ENCODE data around the gene ARF4. TPM values are rescaled to one million over a fixed set of nuclear protein-coding genes. Genes with fewer than 3 reads are reported as not detected.

ARF4 gene
- total and polyA plus RNA-seq, 2 donors = 129 to 296 TPM

- DNase-seq (ENCODE audit: extremely low spot score) = no peak
- WGBS = 91% methylated on average over 5 of the region's 6 CpGs
- Histone ChIP-seq H3K4me1 (ENCODE audit: insufficient read depth) (no peaks in the 10 kb centered on the region), H3K27ac (ENCODE audit: low read depth) (no peak overlapping the region), H3K36me3 (ENCODE audit: insufficient read depth) (no peaks in the 10 kb centered on the region), H3K4me3 (ENCODE audit: low read depth, low read length) (no peak overlapping the region)
These were observed 27.2 kb downstream of the ARF4 start for GRCh38 chr3:57569859-57570450.

- Histone ChIP-seq H3K4me1 (ENCODE audit: insufficient read depth) (no peaks in the 10 kb centered on the region), H3K36me3 (ENCODE audit: insufficient read depth) (no peaks in the 10 kb centered on the region), H3K4me3 (ENCODE audit: low read depth, low read length) (no peak overlapping the region), H3K27ac (ENCODE audit: low read depth) (no peak overlapping the region)
- WGBS = 94% methylated on average over 1 of the region's 1 CpG
- no peak for DNase-seq (ENCODE audit: extremely low spot score)
These were observed 37.6 kb downstream of the ARF4 start for GRCh38 chr3:57559526-57559925.

- Histone ChIP-seq H3K4me1 (ENCODE audit: insufficient read depth) (no peaks in the 10 kb centered on the region), H3K27ac (ENCODE audit: low read depth) (no peak overlapping the region), H3K36me3 (ENCODE audit: insufficient read depth) (no peaks in the 10 kb centered on the region), H3K4me3 (ENCODE audit: low read depth, low read length) (peak overlapping the region; percentile 88)
- WGBS = 1% methylated on average over 29 of the region's 29 CpGs
- DNase-seq (ENCODE audit: extremely low spot score) = no peak
These were observed 40.0 kb downstream of the ARF4 start for GRCh38 chr3:57557085-57557537.

- under 1% methylated on average over 54 of the region's 54 CpGs for WGBS
- Histone ChIP-seq H3K27ac (ENCODE audit: low read depth) (peak overlapping the region; percentile 47), H3K4me1 (ENCODE audit: insufficient read depth) (no peaks in the 10 kb centered on the region), H3K4me3 (ENCODE audit: low read depth, low read length) (peak overlapping the region; percentile 88), H3K36me3 (ENCODE audit: insufficient read depth) (no peaks in the 10 kb centered on the region)
- DNase-seq (ENCODE audit: extremely low spot score) = no peak
These were observed 40.6 kb downstream of the ARF4 start for GRCh38 chr3:57556459-57557084.

- DNase-seq (ENCODE audit: extremely low spot score) = peak; percentile 73
- Histone ChIP-seq H3K4me3 (ENCODE audit: low read depth, low read length) (peak within 1 kb of the TSS; percentile 88), H3K27ac (ENCODE audit: low read depth) (peak within 1 kb of the TSS; percentile 47), H3K36me3 (ENCODE audit: insufficient read depth) (no peaks in the 10 kb centered on the region), H3K4me1 (ENCODE audit: insufficient read depth) (no peaks in the 10 kb centered on the region)
- WGBS = under 1% methylated on average over 54 of the region's 54 CpGs
These were observed 41.2 kb downstream of the ARF4 start, which contains the start of gene PDE12 for GRCh38 chr3:57555738-57556458. Gene PDE12 (plus strand): TSS chr3:57556274. CDS start chr3:57556380, 106 bp downstream.

- Histone ChIP-seq H3K36me3 (ENCODE audit: insufficient read depth) (no peaks in the 10 kb centered on the region), H3K4me3 (ENCODE audit: low read depth, low read length) (peak overlapping the region; percentile 88), H3K4me1 (ENCODE audit: insufficient read depth) (no peaks in the 10 kb centered on the region), H3K27ac (ENCODE audit: low read depth) (peak overlapping the region; percentile 31)
- no peak for DNase-seq (ENCODE audit: extremely low spot score)
- 36% methylated on average over 8 of the region's 8 CpGs for WGBS
These were observed 41.8 kb downstream of the ARF4 start for GRCh38 chr3:57555306-57555705.

GRCh38 chr3:57546616-57547015 is 50.5 kb downstream of the ARF4 start:
- no peak for DNase-seq (ENCODE audit: extremely low spot score)
- 80% methylated on average over 1 of the region's 1 CpG for WGBS

GRCh38 chr3:57545636-57546268 is 51.4 kb downstream of the ARF4 start:
- 61% methylated on average over 7 of the region's 7 CpGs for WGBS
- no peak overlapping the region for H3K4me3 ChIP-seq (ENCODE audit: low read depth, low read length)

More at GRCh38 chr3:57546616-57547015, 50.5 kb downstream of the ARF4 start:
- Histone ChIP-seq H3K36me3 (ENCODE audit: insufficient read depth) (no peaks in the 10 kb centered on the region), H3K4me1 (ENCODE audit: insufficient read depth) (no peaks in the 10 kb centered on the region), H3K27ac (ENCODE audit: low read depth) (no peak overlapping the region), H3K4me3 (ENCODE audit: low read depth, low read length) (no peak overlapping the region)

GRCh38 chr3:57544181-57545125 is 52.7 kb downstream of the ARF4 start, which contains the start of gene DNAH12:
Gene DNAH12 (minus strand): TSS chr3:57544344. CDS start chr3:57542870, 1,474 bp downstream.
- 12% methylated on average over 20 of the region's 20 CpGs for WGBS
- Histone ChIP-seq H3K36me3 (ENCODE audit: insufficient read depth) (no peaks in the 10 kb centered on the region), H3K4me3 (ENCODE audit: low read depth, low read length) (no peak within 1 kb of the TSS), H3K4me1 (ENCODE audit: insufficient read depth) (no peaks in the 10 kb centered on the region), H3K27ac (ENCODE audit: low read depth) (no peak within 1 kb of the TSS)
- peak; percentile 35 for DNase-seq (ENCODE audit: extremely low spot score)

More at GRCh38 chr3:57545636-57546268, 51.4 kb downstream of the ARF4 start:
- no peak for DNase-seq (ENCODE audit: extremely low spot score)
- no peaks in the 10 kb centered on the region for H3K36me3 ChIP-seq (ENCODE audit: insufficient read depth)
- H3K4me1 ChIP-seq (ENCODE audit: insufficient read depth) = no peaks in the 10 kb centered on the region
- H3K27ac ChIP-seq (ENCODE audit: low read depth) = no peak overlapping the region

GRCh38 chr3:57538465-57538864 is 58.7 kb downstream of the ARF4 start:
- DNase-seq (ENCODE audit: extremely low spot score) = no peak
- Histone ChIP-seq H3K36me3 (ENCODE audit: insufficient read depth) (no peaks in the 10 kb centered on the region), H3K27ac (ENCODE audit: low read depth) (no peak overlapping the region), H3K4me1 (ENCODE audit: insufficient read depth) (no peaks in the 10 kb centered on the region), H3K4me3 (ENCODE audit: low read depth, low read length) (no peak overlapping the region)
- WGBS = 89% methylated on average over 3 of the region's 3 CpGs

- DNase-seq (ENCODE audit: extremely low spot score) = no peak
- Histone ChIP-seq H3K27ac (ENCODE audit: low read depth) (no peak overlapping the region), H3K36me3 (ENCODE audit: insufficient read depth) (no peaks in the 10 kb centered on the region), H3K4me3 (ENCODE audit: low read depth, low read length) (no peak overlapping the region), H3K4me1 (ENCODE audit: insufficient read depth) (no peaks in the 10 kb centered on the region)
These were observed 67.0 kb downstream of the ARF4 start for GRCh38 chr3:57530071-57530608.
